Esophagus squamous epithelium (tissue), 4 donors: Measurements from ENCODE around the gene ZNF143.
"Not testable (repeated sequence)": the region's sequence is repeated elsewhere in the genome, so short reads cannot be mapped to it uniquely, and the experiment has no call there.

Experiments
- POLR2A ChIP-seq, 4 donors: fragments of 450-650 bp; IDR thresholded peaks; one replicate each; pipeline ENCODE4 v1.6.1; 2017; ENCODE audit warnings: antibody characterized with exemption in 4 of 4, mild to moderate bottlenecking in 4 of 4, moderate library complexity in 3 of 4
- TF ChIP-seq, protein P1 (sequence below), 6 experiments: fragments of 450-650 bp in 4 of 6; fragments of 200-600 bp in 2 of 6; sonication (generic) in 2 of 6; IDR thresholded peaks; one replicate each; pipeline ENCODE4 v1.5.1; 2016 to 2019; ENCODE audit warnings: antibody characterized with exemption in 6 of 6, mild to moderate bottlenecking in 4 of 6, moderate library complexity in 4 of 6

- TF ChIP-seq POLR2A (IDR thresholded peaks at IDR 0.05) = not testable (repeated sequence)
- TF ChIP-seq, protein P1, sequence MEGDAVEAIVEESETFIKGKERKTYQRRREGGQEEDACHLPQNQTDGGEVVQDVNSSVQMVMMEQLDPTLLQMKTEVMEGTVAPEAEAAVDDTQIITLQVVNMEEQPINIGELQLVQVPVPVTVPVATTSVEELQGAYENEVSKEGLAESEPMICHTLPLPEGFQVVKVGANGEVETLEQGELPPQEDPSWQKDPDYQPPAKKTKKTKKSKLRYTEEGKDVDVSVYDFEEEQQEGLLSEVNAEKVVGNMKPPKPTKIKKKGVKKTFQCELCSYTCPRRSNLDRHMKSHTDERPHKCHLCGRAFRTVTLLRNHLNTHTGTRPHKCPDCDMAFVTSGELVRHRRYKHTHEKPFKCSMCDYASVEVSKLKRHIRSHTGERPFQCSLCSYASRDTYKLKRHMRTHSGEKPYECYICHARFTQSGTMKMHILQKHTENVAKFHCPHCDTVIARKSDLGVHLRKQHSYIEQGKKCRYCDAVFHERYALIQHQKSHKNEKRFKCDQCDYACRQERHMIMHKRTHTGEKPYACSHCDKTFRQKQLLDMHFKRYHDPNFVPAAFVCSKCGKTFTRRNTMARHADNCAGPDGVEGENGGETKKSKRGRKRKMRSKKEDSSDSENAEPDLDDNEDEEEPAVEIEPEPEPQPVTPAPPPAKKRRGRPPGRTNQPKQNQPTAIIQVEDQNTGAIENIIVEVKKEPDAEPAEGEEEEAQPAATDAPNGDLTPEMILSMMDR (IDR thresholded peaks at IDR 0.05) = not testable (repeated sequence)
These were observed 53.8 kb downstream of the ZNF143 start for GRCh38 chr11:9514576-9514975.
